C4-2B (cell line): ENCODE results near the gene SSBP2.

Experiments
- H3K27ac ChIP-seq: fragments of 450-650 bp; 2 replicates; pipeline ENCODE4 v1.5.1; 2017
- CTCF ChIP-seq: fragments of 450-650 bp; conservative IDR thresholded peaks from 2 replicates; pipeline ENCODE4 v1.5.1; 2017; ENCODE audit warnings: mild to moderate bottlenecking
- ZFX ChIP-seq: fragments of 450-650 bp; IDR thresholded peaks from 2 replicates; pipeline ENCODE4 v1.6.1; 2017

Gene SSBP2

GRCh38 chr5:81739291-81739690 is 11.6 kb downstream of the SSBP2 start:
- TF ChIP-seq CTCF (no peak), ZFX (no peak)
- H3K27ac ChIP-seq: no peak overlapping the region

DNA sequence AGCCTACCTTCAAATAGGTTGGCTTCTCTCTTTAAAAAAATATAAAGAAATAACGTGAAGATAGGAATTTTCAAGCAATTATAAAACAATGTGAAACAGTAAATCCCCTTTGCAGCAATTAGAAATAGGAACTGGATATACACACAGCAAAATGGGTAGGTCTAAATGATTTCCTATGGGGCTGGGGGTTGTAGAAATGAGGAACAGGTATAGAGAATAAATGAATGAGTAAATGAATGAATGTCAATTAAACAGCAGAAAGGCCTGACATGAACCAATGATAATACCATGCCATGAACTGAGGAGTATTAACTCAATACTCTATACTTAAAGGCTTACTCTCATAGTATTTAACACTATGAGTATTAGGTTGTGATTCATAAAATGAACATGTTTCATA is 21.6 kb downstream of the SSBP2 start:
- H3K27ac ChIP-seq: no peak overlapping the region
- TF ChIP-seq ZFX (no peak), CTCF (no peak)

- TF ChIP-seq CTCF (no peak), ZFX (no peak)
- no peak overlapping the region for H3K27ac ChIP-seq
Observed at GRCh38 chr5:81728301-81728700, 22.6 kb downstream of the SSBP2 start.

- TF ChIP-seq ZFX (no peak), CTCF (no peak)
- H3K27ac ChIP-seq: no peak overlapping the region
Observed at GRCh38 chr5:81726297-81726696, 24.6 kb downstream of the SSBP2 start.

GRCh38 chr5:81724571-81724970 is 26.3 kb downstream of the SSBP2 start:
- H3K27ac ChIP-seq: no peak overlapping the region
- TF ChIP-seq CTCF (no peak), ZFX (no peak)

GRCh38 chr5:81724108-81724507 is 26.8 kb downstream of the SSBP2 start:
- no peak overlapping the region for H3K27ac ChIP-seq
- TF ChIP-seq ZFX: no peak
- no peak for TF ChIP-seq CTCF

GRCh38 chr5:81721049-81721448 is 29.8 kb downstream of the SSBP2 start:
- TF ChIP-seq CTCF (no peak), ZFX (no peak)
- no peak overlapping the region for H3K27ac ChIP-seq
